ENCODE results near the gene WAC.
"Not testable (repeated sequence)": the region's sequence is repeated elsewhere in the genome, so short reads cannot be mapped to it uniquely, and the experiment has no call there.

Gene WAC, protein sequence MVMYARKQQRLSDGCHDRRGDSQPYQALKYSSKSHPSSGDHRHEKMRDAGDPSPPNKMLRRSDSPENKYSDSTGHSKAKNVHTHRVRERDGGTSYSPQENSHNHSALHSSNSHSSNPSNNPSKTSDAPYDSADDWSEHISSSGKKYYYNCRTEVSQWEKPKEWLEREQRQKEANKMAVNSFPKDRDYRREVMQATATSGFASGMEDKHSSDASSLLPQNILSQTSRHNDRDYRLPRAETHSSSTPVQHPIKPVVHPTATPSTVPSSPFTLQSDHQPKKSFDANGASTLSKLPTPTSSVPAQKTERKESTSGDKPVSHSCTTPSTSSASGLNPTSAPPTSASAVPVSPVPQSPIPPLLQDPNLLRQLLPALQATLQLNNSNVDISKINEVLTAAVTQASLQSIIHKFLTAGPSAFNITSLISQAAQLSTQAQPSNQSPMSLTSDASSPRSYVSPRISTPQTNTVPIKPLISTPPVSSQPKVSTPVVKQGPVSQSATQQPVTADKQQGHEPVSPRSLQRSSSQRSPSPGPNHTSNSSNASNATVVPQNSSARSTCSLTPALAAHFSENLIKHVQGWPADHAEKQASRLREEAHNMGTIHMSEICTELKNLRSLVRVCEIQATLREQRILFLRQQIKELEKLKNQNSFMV

DNA sequence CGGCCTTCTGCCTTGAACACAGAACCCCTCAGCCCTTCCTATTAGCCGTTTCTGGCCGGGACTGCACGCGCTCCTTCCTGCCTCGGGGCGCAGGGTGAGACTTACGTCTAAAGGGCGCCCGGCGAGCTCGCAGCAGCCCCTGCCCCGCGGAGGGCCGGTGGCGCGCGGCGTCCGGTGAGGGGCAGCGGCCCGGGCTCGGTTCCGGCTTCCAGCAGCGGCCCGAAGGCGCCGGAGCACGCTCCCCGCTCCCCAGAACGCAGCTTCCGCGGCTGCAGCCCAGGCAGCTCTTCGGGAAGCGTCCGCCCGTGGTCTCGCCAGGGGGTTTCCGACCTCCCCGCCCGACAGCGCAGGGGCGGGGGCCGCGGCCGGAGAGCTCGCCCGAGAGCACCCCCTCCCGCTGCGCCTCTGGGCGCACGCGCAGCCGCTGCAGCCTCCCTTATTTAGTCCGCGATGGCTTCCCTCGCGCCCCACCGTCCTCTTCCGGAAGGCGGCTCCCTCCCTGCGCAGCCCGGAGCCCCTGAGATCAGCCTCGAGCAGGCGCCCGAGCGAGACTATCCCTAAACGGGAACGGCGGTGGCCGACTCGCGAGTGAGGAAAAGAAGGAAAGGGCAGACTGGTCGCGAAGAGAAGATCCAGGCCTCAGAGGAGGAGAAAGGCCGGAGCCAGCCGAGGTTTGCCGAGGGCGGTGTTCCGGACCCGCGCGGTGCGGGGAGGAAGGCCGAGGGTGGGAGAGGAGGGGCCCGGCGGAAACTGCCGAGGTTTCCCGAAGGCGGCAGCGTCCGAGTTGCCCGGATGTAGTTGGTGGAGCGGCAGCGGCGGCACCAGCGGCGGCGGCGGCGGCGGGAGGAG lies at the start of gene WAC:
Gene WAC (plus strand): TSS at position 782 of the 849 bp plus-strand sequence. CDS start 462 bp downstream, outside the sequence.
- DNase-seq (ENCODE audit: low spot score), result peak; percentile 96

DNA sequence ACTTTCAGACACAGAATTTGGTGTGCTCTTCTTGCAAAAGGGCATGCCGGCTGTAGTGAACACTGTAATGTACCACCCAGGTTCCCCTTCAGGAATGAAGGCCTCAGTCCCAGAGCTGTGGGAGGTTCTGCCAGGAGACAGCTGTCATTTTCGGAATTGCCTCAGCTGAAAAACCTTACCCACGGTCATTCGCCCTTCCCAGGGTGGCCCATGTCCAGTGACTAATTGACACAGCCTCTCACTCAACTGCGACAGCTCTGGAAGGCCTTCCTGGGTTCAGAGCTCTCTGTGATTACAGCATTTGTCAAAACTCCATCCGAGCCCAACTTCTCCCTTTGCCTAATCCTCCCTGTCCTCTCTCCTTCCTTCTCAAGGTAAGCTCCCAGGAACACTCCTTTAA lies 43.7 kb upstream of the WAC start:
- no peak for DNase-seq (ENCODE audit: low spot score)

DNA sequence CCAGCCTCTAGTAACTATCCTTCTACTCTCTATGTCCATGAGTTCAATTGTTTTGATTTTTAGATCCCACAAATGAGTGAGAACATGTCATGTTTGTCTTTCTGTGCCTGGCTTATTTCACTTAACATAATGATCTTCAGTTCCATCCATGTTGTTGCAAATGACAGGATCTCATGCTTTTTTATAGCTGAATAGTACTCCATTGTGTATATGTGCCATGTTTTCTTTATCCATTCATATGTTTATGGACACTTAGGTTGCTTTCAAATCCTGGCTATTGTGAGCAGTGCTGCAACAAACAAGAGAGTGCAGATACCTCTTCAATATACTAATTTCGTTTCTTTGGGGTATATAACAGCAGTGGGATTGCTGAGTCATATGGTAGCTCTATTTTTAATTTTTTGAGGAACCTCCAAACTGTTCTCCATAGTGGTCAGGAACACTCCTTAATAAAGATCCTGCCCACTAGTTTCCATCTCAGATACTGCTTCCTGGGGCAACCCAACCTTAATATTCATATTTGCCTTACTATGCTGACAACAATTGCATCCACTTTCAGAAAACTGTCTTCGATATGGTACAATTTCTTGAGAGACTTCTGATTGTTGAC lies 42.6 kb upstream of the WAC start:
- not testable (repeated sequence) for DNase-seq (ENCODE audit: low spot score)

DNA sequence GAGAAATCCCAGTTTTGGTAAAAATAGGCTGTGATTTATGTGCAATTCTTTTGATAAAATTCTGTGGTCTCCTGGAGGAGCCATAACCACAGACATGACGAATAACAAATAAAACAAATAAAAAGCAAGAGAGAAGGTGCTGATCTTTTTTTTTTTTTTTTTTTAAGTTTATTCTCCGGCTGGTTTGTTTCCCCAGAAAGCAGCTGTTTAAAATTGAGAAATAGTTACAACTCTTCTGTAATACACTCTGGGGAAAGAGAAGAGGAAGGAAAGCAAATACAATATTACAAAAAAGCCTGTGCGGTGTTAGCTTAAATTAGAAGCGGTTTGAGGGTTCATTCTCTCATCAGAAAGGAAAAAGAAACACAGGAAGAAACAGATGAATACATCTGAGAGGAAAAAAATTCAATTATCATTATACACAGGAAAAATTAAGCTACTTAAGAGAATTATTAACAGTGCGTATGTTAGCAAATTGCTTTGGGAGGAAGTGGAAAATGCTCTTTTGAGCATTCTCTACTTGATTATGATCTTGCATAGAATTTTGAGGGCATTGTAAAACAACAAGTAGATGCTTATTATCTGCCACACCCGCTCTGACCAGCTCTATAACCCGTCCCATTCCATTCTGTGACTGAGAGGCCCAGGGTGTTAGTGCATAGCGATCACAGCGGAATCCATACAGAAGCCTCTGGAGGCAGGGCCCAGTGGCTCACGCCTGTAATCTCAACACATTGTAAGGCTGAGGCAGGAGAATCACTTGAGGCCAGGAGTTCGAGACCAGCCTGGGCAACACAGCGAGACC lies 40.6 kb upstream of the WAC start:
- DNase-seq (ENCODE audit: low spot score), result no peak

DNA sequence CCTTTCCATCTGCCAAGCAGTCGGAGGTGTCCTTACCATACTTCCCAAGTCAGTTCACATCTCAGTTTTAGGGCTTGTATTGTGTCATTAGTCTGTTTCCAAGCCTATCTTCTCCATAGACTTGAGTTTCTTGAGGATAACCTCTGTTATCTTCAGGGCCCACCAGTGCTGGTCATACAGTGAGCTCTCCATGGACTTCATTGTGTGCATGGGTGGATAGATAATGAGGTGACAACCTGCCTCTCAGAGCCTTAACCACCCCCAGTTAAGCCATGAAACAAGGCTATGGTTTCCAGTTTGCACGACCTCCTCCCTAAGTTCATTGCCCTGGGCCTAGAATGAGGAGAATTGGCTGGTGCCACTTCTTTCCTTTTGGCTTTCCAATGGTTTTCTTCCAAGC lies 38.5 kb upstream of the WAC start:
- no peak for DNase-seq (ENCODE audit: low spot score)

DNA sequence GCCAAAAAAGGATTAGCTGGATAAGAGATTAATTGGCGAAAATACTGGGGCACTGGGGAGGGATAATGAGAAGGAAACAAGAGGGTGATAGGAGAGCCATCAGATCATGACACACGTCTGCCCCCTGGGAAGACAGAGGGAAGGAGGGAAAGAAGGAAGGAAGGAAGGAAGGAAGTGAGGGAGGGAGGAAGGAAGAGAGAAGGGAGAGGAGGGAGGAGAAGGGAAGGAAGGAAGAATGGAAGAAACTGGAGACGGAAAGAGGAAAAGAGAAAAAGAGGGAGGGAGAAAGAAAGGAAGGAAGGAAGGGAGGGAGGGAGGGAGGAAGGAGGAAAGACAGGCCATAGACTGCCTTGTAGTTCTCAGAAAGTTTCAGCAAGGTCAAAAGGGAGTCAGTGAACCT lies 37.8 kb upstream of the WAC start:
- DNase-seq (ENCODE audit: low spot score), result no peak

DNA sequence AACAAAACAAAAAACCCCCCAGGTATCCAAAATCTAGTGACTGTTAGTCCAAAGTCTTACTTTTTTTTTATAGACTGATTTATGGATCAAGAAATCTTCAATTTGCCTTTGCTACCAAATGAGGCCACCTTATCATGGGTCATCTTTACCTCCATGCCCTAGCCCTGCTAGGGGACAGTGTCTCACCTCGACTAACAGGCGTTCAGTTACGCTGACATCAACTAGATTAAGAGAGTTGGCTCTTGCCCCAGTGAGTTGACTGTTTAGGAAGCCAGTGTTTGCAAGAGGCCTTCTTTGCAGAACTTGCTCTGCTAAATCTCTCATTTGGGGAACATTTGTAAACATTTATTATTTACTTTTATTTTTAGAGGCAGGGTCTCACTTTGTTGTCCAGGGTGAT lies 36.9 kb upstream of the WAC start:
- DNase-seq (ENCODE audit: low spot score), result no peak

DNA sequence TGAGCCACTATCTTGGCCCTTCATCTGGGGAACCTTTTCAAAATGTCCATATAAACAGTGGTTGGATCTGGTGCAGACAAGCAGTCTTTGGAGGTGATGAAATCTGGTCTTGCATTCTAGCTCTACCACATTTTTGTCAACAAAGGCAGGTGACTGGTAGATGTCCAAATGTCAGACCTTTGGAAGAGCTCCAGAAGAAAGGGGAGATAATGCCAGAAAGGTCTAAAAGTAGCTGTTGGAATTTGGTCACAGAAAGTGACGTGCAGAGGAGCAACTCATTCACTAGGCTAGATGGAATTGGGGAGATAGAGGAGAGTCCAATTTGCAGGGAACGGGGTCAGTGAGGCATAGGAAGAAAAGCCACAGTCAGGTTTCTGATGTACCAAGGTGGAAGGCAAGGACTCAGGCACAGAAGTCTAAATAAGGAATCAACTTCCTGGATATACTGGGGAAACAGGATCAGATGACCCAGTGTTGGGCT lies 36.4 kb upstream of the WAC start:
- DNase-seq (ENCODE audit: low spot score), result no peak

DNA sequence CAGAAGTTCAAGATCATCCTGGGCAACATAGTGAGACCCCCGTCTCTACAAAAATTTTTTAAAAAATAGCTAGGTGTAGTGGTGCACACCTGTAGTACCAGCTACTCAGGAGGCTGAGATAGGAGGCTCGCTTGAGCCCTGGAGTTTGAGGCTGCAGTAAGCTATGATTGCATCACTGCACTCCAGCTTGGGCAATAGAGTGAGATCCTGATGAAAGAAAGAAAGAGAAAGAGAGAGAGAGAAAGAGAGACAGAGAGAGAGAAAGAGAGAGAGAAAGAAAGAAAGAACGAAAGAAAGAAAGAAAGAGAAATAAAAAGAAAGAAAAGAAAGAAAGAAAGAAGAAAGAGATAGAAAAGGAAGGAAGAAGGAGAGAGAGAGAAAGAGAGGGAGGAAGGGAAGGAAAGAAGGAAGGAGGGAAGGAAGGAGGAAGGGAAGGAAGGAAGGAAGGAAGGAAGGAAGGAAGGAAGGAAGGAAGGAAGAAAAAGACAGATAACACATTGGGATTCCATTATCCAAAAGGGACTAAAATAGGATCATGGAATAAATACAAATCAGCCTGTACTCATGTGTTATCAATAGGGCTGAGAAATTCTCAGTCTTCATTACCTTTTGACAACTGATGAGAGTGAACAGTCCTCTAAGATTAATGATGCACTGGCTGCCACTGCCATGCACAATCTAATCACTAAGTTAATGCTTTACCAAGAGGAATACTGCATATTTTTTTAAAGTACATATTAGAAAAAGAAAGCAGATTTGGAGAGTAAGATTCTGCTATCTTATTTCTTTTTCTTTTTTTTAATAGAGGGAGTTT lies 35.4 kb upstream of the WAC start:
- DNase-seq (ENCODE audit: low spot score), result no peak

DNA sequence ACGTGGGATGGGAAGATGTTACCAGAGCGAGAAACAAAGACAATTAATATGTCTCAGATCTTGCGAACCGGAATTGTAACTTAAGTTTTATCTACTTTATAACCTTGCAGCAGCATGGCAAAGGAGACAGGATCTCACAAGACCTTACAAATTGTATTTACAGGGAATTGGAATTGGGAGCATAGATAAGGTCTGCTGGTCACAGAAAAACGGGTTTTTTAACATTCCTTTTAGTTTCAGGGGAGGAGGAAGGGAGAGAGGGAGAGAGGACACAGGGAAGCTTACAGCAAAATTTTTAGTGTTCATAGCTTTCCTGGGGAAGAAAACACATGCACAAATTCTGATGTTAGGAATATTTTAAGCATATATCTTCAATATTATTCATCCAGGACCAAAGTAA lies 32.7 kb upstream of the WAC start:
- not testable (repeated sequence) for DNase-seq (ENCODE audit: low spot score)

DNA sequence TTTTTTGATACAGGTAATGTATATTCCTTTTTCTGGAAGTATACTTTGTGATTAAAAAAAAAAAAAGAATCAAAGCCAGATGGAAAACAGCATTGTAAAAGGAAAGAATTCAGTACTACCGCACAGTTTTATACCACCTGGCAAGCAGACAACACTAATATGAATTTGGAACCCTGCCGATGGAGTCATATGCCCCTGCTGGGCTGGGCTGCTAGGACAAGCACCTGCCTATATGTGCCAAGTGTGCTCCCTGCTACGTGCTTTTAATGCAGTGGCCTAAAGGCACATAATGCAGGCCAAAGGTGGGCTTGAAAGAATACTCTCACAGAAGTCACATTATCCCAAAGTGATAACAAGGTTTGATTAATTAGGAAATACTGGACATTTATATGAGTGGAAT lies 29.8 kb upstream of the WAC start:
- DNase-seq (ENCODE audit: low spot score), result no peak

DNA sequence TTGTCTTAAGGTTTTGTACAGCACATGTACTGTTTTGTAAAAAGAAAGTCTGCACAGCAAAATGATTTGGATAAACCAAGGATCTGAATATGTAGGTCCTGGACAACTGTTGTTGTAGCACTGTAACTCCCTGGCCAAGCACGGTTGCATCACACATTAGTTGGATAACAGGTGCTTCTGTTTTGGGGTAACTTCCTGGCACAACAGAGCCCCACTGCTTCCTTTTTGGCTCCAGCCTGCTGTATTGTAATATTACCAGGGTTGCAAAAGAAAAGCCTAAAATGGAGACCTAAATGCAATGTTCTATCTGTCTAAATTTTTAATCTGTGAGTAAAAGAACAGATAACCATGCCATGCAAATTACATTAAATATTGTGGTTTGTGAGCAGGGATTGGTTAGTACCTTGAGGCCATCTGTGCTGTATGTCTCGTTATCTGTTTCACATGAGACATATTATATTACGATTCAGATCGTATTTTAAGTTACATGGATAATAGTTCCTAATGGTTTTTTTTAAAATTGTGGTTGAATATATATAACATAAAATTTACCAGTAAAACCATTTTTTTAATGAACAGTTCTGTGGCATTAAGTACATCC lies 27.5 kb upstream of the WAC start:
- no peak for DNase-seq (ENCODE audit: low spot score)

DNA sequence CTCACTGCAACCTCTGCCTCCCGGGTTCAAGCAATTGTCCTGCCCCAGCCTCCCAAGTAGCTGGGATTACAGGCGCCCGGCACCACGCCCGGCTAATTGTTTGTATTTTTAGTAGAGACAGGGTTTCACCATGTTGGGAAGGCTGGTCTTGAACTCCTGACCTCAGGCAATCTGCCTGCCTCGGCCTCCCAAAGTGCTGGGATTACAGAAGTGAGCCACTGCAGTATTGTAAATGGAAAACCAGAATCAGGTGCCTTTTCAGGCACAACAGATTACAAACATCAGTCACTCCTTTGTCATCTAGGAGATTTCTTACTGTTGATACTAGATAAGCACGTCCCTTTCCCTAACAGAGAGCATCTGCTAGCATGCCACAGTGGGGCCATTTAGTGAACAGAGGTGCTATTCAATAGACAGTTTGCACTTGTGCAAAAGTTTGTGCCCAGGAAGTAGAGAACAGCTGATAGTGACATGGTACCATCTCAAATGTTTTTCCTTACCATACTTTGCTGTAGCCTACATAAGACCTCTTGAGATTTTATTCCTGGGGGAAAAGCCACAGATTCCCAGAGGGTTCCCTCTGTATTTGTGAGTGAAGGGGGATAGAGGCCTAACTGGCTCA lies 24.5 kb upstream of the WAC start:
- no peak for DNase-seq (ENCODE audit: low spot score)

DNA sequence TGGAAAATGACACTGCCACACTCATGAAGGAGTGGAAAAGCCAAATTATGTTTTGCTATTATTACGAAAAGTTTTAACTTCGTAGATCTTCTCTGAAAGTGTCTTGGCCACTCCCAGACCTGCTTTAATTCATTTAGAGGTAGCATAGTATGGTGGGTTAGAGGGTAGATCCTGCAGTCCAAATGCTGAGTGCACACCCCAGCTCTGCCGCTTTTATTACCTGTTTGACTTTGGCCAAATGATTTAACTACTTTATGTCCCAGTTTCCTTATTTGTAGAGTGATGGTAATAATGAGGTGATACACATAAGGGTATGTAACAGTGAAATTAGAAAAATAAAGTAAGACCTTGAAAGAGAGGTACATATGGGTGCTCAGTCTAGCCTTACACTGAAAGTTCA lies 23.6 kb upstream of the WAC start:
- DNase-seq (ENCODE audit: low spot score), result no peak

DNA sequence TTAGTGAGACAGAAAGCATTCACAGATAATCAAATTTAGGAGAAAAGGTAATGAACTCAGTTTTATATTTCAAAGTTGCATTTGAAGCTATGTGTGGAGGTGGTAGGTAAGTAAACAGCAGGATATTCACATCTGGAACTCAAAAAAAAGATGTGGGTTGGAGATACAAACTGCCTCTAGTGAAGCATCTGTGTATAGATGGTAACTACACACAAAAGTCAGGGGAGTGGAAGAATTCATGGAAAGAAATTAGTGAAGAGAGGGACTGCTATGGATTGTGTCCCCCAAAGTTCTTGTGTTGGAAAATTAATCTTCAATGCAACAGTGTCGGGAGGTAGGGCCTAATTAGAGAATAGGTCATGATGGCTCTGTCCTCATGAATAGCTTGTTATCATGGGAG lies 18.3 kb upstream of the WAC start:
- DNase-seq (ENCODE audit: low spot score), result no peak

DNA sequence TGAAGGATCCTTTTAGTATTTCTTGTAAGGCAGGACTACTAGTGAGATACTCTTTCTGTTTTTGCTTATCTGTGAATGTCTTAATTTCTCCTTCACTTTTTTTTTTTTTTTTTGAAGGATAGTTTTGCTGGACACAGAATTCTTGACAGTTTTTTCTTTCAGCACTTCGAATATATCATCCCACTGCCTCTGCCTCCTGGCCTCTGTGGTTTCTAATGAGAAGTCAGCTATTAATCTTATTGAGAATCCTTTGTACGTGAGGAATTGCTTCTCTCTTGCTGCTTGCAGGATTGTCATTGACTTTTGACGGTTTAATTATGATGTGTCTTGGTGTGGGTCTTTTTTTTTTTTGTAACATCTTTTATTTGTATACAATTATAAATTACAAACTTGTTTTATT lies 12.6 kb upstream of the WAC start:
- DNase-seq (ENCODE audit: low spot score), result no peak

DNA sequence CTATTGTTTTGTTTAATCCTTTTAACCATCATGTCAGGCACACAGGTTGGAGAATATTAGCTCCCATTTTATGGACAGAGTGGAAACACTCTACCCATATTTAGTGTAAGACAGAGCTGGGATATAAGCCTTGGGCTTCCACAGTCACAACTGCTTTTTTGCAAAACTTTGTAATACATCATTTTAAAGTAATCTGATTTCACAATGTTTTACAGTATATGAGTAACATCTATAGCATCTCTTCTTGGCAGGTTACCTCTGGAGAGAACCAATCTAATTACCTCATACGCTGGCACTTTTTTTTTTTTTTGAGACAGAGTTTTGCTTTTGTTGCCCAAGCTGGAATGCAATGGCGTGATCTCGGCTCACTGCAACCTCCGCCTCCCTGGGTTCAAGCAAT lies 12.1 kb upstream of the WAC start:
- DNase-seq (ENCODE audit: low spot score), result not testable (repeated sequence)

DNA sequence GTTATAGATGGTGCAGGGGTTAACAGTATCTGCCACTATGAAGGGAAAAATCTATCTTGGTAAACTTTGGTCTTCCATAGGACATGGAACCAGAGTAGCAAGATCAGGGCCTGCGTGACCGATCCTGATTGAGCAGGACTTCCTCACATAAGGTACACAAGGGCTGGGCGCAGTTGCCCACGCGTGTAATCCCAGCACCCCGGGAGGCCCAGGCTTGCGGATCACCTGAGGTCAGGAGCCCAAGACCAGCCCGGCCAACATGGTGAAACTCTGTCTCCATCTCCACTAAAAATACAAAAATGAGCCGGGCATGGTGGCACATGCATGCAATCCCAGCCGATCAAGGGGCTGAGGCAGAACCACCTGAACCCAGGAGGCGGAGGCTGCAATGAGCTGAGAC lies 11.0 kb upstream of the WAC start:
- DNase-seq (ENCODE audit: low spot score), result not testable (repeated sequence)

DNA sequence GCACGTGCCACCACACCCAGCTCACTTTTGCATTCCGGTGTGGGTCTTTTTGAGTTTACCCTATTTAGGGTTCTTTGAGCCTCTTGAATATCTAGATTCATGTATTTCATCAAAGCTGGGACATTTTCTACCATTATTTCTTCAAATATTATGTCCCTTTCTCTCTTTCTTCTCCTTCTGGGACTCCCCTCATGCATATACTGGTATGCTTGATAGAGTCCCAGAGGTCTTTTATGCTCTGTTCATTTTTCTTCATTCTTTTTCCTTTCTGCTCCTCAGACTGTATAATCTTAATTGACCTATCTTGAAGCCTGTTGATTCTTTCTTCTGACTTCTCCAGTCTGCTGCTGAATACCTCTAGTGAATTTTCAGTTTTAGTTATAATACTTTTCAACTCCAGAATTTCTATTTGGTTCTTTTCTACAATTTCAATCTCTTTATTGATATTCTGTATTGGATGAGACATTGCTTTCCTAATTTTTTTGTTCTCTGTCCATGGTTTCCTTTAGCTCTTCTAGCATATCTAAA lies 9.1 kb upstream of the WAC start:
- DNase-seq (ENCODE audit: low spot score), result no peak

Data from activated CD4-positive, alpha-beta T cell treated with anti-CD3 and anti-CD28 coated beads, Interleukin-2, Interleukin-4, amounts not matched to agents 100 ng/mL and 50 ng/mL, durations not matched to agents 16 hours and 8 hours (primary cell).